GM18867 (cell line): Measurements from ENCODE around the gene PDE1C.

ENCODE experiments used
- ATAC-seq: cut with Tn5 transposase; IDR thresholded peaks from one replicate; pipeline ENCODE4 v1.9.1; 2021; ENCODE audit warnings: mild to moderate bottlenecking, moderate library complexity; ENCODE audit not compliant: unreplicated experiment

Gene PDE1C

DNA sequence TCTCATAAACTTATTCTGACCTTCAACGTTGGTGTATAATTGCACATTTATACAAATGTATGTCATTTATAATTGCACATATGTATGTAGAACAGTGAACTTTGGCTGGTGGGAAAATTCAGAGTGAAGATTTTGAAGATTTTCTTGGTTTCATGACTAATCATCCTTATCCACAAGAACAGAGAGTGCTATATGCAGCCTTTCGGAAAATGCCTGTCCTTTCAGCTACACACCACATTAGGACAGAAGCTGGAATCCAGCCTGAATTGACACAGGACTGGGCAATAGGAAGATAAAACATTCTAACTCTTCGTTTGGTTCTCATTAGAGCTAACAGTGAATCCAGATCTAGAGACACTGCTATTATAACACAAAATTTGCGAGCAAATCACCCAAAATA lies 166.2 kb downstream of the PDE1C start:
- no peak for ATAC-seq

- ATAC-seq: no peak
These were observed 170.8 kb downstream of the PDE1C start for GRCh38 chr7:31899356-31899927.

- ATAC-seq: no peak
These were observed 173.3 kb downstream of the PDE1C start for GRCh38 chr7:31896925-31897324.

DNA sequence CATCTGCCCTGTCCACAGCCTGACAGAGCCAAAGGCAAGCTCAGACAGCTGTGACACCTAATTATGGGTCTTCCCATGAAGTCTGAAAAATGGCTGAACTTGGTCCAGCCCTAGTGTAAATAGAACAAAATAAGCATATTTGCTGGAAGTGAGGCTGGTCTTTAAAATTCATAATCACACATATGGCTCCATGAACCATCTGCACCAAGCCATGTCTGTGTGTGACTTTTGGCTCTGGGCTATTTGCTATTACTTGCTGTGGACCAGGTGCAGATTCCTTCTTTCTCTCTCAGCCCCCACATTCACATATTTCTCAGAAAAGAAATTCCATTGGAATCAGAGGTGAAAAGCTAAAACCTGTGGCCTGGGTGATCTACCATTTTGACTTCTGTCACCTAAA lies 175.9 kb downstream of the PDE1C start:
- ATAC-seq: no peak

- ATAC-seq: no peak
These were observed 176.8 kb downstream of the PDE1C start for GRCh38 chr7:31893365-31893764.

DNA sequence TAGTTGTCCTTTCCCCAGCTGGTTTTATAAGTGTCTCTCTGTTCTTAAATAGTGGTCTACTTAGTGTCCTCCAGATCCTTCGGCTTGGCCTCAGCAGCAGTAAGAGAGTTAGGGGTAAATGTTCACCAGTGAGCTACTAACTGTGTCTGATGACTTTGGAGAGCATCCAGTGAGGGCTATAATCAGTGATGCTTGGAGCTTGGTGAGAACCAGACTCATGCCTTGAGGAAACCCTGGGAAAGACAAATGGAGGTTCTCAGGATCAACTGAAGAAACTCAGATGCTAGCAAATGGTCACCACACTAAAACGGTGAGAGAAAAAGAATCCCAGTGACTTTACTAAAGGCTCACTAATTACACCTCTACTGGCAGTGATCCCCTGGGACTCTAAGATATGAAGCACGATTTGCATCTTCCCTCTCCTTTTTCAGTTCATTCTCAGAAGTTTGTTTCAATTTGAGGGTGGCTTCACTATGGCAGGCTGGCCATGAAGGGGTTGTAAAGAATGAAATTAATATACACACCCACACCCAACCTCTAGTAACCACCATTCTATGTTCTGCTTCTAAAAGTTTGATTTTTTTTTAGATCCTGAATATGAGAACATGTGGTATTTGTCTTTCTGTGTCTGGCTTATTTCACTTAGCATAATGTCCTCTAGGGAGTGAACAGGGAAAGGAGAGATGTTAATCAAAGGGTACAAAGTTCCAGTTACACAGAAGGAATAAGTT lies 177.9 kb downstream of the PDE1C start:
- ATAC-seq: peak; percentile 90

DNA sequence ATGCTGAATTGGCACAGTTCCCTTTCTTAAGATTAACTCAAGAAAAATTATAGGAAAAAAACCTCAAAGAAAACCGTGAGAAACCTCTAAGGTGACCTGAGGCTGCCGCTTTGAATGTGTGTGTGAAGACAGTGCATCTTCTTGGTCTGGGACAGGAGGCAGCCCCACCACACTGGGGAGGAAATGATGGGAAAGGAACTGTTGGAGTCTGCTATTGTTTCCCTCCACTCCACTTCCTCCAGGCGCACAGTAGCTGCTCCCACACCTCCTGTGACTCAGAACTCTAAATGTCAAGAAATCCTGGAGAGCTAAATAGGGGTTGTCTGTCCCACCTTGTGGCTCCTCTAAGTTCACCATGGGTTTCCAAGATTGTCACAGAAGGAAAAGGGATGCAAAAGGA lies 179.4 kb downstream of the PDE1C start:
- no peak for ATAC-seq

DNA sequence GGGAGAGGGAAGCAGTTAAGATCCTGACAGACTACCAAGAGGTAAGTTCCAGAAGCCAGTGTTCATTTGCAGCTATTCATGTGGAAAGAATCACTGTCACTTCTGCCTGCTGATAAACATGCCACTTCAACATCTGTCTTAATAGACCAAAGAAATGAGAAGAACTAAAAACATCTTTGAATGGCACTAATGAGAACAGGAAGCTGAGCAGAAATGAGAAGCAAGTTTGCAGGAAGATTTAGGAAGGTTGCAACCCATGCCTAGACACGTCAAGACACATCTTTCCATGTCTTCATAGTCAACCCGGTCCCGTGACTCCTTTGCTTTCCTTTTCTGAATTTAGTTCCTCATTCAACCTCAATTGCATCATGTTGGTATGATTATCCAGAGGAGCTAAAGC lies 180.0 kb downstream of the PDE1C start:
- no peak for ATAC-seq

GRCh38 chr7:31887006-31887405 lies 183.2 kb downstream of the PDE1C start:
- no peak for ATAC-seq

DNA sequence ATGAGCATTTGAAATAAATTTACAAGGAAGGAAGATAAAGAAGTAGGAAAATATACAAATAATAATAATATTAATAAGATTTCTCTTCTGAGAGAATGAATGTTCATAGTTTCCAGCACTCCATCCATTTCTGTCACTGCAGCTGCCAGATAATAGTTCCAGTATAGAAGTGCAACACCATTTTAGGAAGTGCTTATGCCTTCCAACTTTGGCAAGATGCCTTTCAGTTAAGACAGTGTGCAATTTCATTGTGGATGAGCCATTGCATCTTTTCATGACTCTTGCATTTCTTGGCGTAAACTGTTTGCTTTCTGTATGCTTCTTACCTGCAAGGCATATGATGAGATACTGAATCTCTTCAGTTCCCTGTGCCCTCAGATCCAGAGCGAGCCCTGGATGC lies 185.0 kb downstream of the PDE1C start:
- no peak for ATAC-seq

- peak; percentile 98 for ATAC-seq
These were observed 186.4 kb downstream of the PDE1C start for GRCh38 chr7:31883761-31884164.

DNA sequence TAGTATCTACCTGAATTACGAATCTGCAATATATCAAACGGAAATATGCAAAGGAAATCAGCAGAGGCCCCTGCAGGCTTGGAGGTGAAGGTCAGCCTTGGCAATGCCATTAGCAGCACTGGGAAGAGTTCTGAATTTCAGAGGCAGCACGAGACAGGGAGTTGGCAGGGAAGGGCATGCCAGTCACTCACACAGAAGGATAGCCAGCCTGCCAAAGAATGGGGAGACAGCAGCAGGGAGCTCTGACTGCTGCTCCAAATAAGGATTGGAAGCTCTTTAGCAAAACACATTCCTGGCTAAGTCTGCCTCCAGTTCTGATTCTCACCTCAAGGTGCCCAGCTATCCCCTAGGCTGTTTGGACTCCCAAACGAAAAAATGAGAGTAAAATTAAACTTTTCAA lies 188.0 kb downstream of the PDE1C start:
- ATAC-seq: no peak

DNA sequence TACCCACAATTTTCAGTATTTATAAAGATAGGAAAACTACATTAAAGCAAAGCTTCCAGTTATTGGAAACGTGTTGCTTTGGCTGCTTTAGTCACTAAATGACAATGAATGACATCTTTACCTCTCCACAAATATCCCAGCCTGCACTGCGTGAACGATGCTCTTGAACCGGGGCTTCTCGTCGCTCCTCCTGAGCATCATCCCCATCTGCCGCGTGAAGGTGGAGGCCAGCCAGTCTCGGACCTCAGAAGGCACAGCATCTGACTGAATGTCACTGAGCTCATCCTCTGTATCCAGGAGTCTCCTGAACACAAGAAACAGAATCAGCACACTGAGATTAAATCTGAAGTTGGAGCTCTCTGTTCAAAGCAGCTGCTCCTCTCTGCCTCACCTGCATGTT lies 191.3 kb downstream of the PDE1C start:
- no peak for ATAC-seq

DNA sequence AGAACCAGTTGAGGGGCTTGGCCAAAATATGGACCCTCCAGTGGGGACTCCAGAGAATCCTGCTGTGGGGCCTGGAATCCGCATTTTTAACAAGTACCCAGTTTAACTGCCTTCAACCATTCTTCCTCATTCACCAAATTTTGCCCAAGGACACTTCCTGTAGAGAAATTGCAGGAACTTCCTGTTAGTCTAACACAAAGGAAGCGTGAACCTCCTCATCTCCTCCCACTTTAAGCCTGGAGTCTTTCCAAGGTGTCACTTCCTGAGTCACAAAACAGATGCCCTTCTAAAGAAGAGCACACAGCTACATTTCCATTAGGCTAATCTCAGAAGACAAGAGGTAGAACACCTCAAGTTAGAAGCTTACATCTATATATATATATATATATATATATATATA lies 194.8 kb downstream of the PDE1C start:
- no peak for ATAC-seq

- no peak for ATAC-seq
These were observed 195.4 kb downstream of the PDE1C start for GRCh38 chr7:31874631-31875386.

- peak; percentile 97 for ATAC-seq
These were observed 196.2 kb downstream of the PDE1C start for GRCh38 chr7:31873816-31874597.

DNA sequence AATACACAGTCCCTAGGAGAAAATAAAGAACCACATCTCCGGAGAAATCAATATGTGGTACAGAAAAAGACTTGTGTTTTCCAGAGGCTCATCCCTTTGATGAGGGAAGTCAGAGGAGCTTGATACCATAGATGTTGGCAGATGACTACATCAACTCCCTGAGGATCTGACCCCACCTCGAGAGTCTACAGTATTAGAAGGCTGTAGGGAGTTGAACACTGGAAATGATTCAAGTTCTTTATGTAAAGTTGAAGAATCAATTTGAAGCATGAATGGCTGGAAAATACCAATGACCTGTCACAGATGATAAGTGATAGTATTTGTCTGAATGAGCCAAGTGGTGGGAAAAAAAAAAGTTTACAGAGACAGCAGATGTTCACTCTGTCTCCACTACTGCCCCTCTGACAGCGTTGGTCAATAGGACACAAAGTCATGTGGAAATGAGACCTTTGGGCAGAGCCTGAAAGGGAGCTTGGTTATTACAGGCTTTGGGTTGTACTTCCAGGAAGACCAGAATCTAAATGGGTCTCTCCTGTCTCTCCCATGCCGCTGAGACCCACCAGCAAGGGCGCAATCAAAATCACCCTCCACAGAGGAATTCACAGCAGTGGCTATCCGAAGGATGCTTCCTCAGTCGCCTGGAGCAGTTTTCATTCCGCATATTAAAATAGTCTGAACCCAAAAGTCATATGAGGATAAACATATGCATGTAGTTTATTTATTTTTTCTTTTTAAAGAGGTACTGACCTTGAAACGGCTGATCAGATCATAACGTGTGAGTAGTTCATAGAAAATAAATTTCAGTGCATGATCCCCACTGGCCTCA lies 197.4 kb downstream of the PDE1C start:
- no peak for ATAC-seq

- ATAC-seq: no peak
These were observed 205.6 kb downstream of the PDE1C start for GRCh38 chr7:31864646-31865045.

GRCh38 chr7:31860925-31861324 lies 209.3 kb downstream of the PDE1C start:
- no peak for ATAC-seq

- ATAC-seq: no peak
These were observed 212.2 kb downstream of the PDE1C start for GRCh38 chr7:31858055-31858454.

DNA sequence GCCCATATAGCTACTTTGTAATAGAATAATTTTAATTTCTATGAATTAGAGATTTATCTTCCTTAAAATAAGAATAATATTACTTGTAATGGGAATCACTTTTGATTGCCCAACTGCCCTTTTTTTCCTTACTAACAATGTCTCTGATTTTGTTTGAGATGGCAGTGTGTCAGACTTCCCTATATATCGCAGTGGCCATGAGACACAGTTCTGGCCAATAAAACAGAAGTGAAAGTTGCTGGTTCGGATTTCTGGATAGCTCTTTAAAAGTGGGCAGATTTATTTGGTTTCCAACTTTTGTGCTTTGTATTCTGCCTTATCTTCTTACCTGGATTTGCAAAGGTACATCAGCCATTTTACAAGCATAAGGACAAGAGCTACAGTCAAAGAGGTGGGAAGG lies 213.0 kb downstream of the PDE1C start:
- no peak for ATAC-seq
